Measurements from ENCODE around the gene KNDC1.

DNA sequence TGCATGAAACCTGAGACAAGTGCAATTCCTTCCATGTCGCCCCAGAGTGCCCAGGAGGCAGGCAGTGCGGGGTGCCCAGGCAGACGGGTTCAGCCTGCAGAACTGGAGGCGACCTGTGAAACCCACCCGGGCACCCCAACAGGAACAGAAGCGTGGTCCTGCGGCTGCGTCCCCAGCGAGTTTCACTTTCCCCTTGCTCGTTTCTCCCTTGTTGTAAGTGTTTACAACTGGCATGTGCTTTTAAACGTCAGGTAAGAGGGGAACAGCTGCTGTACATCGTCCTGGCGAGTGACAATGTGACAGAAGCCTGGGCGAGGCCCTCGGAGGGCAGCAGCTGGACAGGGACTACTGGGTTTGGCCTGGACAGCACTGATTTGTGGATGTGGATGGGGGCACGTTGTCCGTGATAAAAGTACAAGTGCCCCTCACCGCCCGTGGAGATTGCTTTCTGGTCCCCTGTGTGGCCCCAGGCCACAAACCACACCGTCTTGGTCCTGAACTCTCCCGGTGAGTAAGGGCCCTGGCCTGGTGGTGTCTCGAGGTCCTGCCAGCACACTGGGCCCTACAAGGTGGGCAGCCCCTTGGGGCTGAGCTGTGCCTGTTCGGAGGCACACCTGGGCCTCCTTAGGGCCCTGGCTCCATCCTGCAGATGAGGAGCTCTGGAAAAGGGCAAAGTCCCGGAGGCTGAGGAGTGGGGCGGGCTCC is 81.6 kb downstream of the KNDC1 start:
- TF ChIP-seq, protein P1, sequence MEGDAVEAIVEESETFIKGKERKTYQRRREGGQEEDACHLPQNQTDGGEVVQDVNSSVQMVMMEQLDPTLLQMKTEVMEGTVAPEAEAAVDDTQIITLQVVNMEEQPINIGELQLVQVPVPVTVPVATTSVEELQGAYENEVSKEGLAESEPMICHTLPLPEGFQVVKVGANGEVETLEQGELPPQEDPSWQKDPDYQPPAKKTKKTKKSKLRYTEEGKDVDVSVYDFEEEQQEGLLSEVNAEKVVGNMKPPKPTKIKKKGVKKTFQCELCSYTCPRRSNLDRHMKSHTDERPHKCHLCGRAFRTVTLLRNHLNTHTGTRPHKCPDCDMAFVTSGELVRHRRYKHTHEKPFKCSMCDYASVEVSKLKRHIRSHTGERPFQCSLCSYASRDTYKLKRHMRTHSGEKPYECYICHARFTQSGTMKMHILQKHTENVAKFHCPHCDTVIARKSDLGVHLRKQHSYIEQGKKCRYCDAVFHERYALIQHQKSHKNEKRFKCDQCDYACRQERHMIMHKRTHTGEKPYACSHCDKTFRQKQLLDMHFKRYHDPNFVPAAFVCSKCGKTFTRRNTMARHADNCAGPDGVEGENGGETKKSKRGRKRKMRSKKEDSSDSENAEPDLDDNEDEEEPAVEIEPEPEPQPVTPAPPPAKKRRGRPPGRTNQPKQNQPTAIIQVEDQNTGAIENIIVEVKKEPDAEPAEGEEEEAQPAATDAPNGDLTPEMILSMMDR (IDR thresholded peaks at IDR 0.05) = no peak
- no peak for TF ChIP-seq POLR2A (IDR thresholded peaks at IDR 0.05)

All from right lobe of liver (tissue), 4 donors.